ENCODE data around the gene SDK1.

Gene SDK1

GRCh38 chr7:3981281-3981680, 680.2 kb downstream of the SDK1 start:
- DNase-seq (ENCODE audit: low read depth in 2 of 2) = no peak

- DNase-seq (ENCODE audit: low read depth in 2 of 2) = no peak
These were observed 683.4 kb downstream of the SDK1 start for GRCh38 chr7:3984456-3984855.

GRCh38 chr7:3986927-3987326, 685.9 kb downstream of the SDK1 start:
- no peak for DNase-seq (ENCODE audit: low read depth in 2 of 2)

DNA sequence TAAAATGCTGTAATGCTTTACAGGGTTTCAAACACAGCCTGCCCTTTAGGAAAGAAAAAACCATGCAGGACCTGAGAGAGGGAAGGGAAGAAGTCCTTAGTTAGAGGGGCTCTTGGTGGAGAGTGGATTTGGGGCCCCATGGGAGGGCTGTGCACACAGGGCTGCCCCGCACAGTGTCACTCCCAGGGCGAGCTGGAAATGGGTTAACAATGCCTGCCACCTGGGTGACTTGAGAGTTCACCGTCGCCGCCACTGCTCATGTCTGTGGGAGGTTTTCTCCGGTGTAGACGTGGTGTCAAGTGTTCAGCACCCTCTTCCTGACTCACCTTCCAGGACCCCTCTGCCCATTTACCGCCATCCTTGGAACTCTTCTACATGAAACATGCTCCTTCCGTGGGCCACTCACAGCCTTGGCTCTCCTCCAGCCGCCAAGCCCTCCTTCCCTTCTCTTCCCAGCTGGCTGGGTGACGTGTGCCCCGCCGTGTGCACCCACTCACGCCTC, 686.4 kb downstream of the SDK1 start:
- DNase-seq (ENCODE audit: low read depth in 2 of 2) = no peak

- DNase-seq (ENCODE audit: low read depth in 2 of 2) = no peak
These were observed 688.7 kb downstream of the SDK1 start for GRCh38 chr7:3989723-3990122.

- DNase-seq (ENCODE audit: low read depth in 2 of 2) = no peak
These were observed 690.7 kb downstream of the SDK1 start for GRCh38 chr7:3991731-3992231.

DNA sequence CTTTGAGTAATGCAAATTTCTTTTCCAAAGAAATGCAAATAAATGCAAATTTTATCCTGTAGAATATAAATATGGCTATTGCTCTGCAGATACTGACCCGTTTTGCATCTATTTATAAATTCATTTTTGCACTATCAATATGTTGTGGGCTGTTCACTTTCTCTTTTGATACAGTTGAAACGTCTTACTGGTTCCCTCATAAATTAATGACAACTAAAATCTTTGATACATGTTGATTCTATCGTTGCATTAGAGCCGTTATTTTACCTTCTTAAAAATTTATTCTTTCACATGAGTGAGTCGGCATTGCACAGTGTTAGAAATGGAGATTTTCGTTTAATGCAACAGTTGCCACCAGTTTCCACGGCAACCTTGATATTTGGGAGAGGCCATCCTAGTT, 691.8 kb downstream of the SDK1 start:
- no peak for DNase-seq (ENCODE audit: low read depth in 2 of 2)

- no peak for DNase-seq (ENCODE audit: low read depth in 2 of 2)
These were observed 693.7 kb downstream of the SDK1 start for GRCh38 chr7:3994764-3995163.

DNA sequence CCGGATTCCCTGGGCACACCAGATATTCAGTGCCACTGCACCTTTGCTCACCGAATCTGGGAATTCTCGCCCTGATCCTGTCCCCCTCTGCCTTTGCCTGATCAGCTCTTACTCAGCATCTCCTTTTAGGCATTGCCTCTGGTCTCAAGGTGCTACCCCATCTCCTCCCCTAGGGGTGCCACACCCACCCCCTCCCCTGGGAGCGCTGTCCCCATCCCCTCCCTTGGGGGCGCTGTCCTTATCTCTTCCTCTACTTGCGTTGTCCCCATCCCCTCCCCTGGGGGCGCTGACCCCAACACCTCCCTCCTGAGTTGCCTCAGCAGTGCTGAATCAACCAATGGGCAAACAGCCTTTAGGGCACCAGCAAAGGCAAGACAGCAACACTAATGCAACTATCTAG, 694.1 kb downstream of the SDK1 start:
- DNase-seq (ENCODE audit: low read depth in 2 of 2) = no peak

DNA sequence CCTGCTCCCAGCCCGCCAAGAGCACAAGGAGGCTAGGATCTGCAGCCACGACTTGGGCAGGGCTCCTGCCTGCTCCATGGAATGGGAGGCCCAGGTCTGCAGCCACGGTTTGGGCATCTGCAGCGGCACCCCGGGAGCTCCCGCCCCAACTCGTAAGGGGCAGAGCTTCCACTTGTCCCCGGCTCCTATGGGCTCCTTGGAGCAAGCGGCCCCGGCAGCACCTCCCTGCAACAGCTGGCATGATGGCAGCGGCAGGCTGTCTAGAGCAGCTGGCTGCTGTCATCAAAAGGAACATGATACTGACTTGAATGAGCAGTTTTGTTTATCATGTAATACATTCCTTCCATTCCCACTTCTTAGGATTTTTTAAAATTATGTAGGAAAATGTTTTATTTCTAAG, 697.0 kb downstream of the SDK1 start:
- DNase-seq (ENCODE audit: low read depth in 2 of 2) = no peak

GRCh38 chr7:4000139-4000538, 699.1 kb downstream of the SDK1 start:
- DNase-seq (ENCODE audit: low read depth in 2 of 2) = no peak

DNA sequence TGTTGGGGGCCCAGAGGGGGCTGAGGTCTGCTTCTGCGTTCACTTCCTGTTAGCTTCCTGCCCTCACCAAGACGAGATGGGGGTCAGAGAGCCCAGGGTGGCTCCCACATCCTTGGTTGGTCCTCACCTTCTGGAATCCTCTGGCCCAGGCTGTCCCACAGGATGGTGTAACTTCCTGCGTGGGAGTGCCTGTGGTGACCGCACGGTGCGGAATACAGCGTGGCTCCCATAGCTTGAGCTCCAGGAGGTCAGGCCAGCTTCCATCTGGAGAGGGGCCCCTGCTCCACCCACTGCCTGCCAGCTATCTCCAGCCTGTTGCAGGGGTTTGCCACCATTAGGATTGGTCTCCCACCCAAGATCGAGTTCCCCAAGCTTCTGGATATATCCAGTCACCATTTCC, 699.9 kb downstream of the SDK1 start:
- DNase-seq (ENCODE audit: low read depth in 2 of 2) = no peak

DNA sequence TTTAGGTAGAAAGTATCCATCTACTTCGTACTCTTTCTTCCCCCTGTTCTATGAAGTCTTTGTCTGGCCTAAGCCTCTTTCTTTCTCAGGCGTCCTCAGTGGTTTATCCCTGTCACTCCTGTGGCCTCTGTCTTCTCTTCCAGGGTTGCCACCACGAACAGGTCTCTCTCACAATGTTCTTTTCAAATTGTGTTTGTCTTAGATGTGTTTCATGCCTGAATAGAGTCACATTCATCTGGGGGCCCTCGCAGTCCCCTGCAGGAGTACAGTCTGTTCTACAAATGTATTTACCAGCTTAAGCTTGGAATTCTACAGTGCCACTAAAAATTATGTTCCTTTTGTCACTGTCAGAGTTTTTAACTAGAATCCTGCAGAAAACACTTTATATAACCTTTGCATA, 700.7 kb downstream of the SDK1 start:
- DNase-seq (ENCODE audit: low read depth in 2 of 2) = no peak

- no peak for DNase-seq (ENCODE audit: low read depth in 2 of 2)
These were observed 702.5 kb downstream of the SDK1 start for GRCh38 chr7:4003503-4003902.

- DNase-seq (ENCODE audit: low read depth in 2 of 2) = no peak
These were observed 705.6 kb downstream of the SDK1 start for GRCh38 chr7:4006687-4007086.

DNA sequence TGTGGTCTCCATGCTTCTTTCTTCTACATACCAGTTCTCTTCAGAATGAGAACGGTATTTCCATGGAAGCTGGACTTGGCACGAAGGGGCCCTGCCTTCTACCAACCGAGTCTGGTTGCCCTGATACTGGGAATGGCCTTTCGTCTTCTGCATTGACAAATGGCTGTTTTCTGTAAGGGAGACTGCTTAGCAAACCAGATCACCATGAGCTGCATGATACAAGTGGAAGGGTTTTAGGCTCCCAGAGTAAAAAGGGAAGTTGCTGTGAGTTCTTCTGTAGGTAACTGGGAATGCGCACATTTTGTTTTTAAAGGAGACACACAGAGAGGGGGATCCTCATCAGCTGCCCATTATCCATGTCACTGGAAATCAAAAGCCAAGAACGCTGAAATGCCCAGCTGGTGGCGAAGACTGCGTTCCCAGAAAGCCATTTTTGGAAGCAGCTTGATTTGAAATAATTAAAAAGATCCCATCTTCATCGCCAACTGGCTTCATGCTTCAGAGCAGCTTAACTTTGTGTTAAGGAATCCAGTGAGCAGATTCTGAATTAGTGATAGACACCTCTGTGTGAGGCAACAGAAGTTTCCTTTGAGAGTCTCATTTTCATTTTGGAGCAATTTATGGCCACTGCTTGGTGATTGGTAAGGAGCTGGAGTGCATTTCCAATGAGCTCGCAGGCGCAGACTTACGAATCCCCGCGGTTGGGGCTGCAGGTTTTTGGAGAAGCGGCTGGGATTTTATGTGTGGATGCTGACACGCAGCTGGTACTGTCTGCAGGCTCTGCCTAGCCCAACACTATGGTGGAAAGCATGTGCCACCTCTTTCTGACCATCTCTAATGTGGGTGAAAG, 708.4 kb downstream of the SDK1 start:
- DNase-seq (ENCODE audit: low read depth in 2 of 2) = no peak

- DNase-seq (ENCODE audit: low read depth in 2 of 2) = no peak
These were observed 709.1 kb downstream of the SDK1 start for GRCh38 chr7:4010061-4010605.

GRCh38 chr7:4010923-4011656, 710.0 kb downstream of the SDK1 start:
- no peak for DNase-seq (ENCODE audit: low read depth in 2 of 2)

- no peak for DNase-seq (ENCODE audit: low read depth in 2 of 2)
These were observed 712.7 kb downstream of the SDK1 start for GRCh38 chr7:4013793-4014192.

- DNase-seq (ENCODE audit: low read depth in 2 of 2) = no peak
These were observed 713.4 kb downstream of the SDK1 start for GRCh38 chr7:4014346-4015050.

DNA sequence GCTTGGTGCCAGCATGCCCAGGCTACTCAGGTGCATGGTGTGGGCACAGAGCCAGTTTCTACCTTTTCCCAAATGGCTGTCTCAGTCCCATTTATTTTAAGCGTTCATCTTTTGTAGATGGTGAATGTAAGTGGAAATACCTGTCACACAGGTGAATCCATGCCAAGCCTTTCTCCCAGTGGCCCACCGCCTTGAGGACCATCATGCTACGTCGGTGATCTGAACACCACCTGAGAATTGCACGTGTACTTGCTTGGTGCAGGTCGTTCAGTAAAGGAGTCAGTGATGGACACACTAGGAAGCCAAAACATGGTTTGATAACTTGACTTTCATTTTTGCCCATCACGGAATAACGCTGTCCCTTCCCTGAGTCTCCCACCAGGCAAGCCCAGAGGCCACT, 714.3 kb downstream of the SDK1 start:
- no peak for DNase-seq (ENCODE audit: low read depth in 2 of 2)

DNA sequence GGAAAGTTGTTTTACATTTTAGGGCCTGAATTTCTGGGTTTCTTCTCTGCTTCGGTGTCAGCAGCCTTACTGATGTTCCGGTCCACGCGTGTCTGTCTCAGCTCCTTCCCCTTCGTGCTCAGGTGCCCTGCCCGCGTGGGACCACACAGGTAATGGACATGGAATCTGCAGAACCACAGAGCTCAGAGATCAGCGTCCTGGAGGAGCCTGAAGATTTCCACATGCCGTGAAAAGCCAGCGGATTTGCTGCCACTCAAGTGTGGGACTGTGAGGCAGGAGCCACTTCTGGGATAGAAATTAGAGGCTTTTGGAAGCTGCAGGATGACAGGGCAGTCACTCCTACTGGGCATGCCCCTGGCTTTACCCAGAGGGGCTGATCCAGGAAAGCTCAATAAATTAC, 714.9 kb downstream of the SDK1 start:
- no peak for DNase-seq (ENCODE audit: low read depth in 2 of 2)

Data from activated CD4-positive, alpha-beta T cell treated with anti-CD3 and anti-CD28 coated beads for 24 hours (primary cell).